ENCODE measurements around the gene OTUD4. TPM values are rescaled to one million over a fixed set of nuclear protein-coding genes. Genes with fewer than 3 reads are reported as not detected.

OTUD4 gene
- total RNA-seq, 1 donor from 2014 or later = 34.0 TPM

DNA sequence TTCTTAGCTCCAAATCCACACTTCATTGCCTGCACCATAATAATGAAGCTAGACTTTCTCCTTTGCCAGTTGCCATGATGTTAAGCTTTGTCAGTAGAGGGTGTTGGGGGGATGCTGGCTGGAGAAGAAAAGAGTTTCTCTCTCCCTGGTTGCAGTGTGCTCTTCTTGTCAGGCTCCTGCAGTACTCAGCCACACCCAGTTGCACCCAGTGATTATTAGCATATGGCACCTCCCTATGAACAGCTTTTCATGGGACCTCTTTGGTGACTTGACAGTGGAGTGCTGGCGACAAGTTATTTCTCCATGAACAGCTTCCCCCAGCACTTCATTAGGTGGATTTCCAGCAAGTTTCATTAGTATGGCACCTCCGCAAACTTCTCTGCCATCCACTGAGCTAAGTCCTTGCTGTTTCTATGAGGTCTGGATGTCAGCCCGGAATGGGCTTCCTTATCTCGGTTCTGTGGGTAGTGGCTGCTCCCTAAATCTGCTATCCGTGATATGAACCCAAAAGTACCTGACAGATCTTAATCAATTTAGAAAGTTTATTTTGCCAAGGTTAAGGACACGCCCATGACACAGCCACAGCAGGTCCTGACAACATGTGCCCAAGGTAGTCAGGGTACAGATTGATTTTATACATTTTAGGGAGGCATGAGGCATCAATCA lies 18.8 kb upstream of the OTUD4 start:
- Mint-ChIP-seq H3K4me3 (no peak overlapping the region), H3K4me1 (no peaks in the 10 kb centered on the region), H3K27me3 (ENCODE audit: low read depth) (no peaks in the 10 kb centered on the region), H3K9me3 (no peaks in the 10 kb centered on the region), H3K27ac (ENCODE audit: unreplicated experiment) (no peak overlapping the region), H3K36me3 (ENCODE audit: low read depth) (no peaks in the 10 kb centered on the region)
- TF ChIP-seq, protein P1, sequence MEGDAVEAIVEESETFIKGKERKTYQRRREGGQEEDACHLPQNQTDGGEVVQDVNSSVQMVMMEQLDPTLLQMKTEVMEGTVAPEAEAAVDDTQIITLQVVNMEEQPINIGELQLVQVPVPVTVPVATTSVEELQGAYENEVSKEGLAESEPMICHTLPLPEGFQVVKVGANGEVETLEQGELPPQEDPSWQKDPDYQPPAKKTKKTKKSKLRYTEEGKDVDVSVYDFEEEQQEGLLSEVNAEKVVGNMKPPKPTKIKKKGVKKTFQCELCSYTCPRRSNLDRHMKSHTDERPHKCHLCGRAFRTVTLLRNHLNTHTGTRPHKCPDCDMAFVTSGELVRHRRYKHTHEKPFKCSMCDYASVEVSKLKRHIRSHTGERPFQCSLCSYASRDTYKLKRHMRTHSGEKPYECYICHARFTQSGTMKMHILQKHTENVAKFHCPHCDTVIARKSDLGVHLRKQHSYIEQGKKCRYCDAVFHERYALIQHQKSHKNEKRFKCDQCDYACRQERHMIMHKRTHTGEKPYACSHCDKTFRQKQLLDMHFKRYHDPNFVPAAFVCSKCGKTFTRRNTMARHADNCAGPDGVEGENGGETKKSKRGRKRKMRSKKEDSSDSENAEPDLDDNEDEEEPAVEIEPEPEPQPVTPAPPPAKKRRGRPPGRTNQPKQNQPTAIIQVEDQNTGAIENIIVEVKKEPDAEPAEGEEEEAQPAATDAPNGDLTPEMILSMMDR (conservative IDR thresholded peaks at IDR 0.05) = no peak
- DNase-seq (ENCODE audit: low read depth, low spot score) = no peak

DNA sequence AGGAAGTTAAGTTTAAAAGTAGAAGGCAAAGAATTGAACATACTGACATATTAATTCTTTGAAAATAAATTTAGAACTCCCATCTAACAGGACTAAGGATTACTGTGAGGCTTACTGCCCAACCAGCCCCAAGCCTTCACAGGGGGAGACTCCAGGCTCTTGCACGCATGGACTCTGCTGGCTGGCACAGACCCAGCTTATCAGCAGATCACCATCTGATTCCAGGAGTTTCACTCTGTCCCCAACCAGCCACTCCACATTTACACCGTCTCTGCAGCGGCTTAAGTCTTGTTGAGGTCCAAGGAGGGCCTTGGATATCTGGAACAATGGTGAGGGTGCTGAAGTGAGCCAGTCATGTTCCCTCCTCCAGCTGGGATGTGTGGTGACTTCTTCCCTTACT lies 16.4 kb upstream of the OTUD4 start:
- Mint-ChIP-seq H3K9me3 (no peaks in the 10 kb centered on the region), H3K27me3 (ENCODE audit: low read depth) (no peaks in the 10 kb centered on the region), H3K4me1 (no peaks in the 10 kb centered on the region), H3K4me3 (no peak overlapping the region), H3K27ac (ENCODE audit: unreplicated experiment) (no peak overlapping the region), H3K36me3 (ENCODE audit: low read depth) (no peaks in the 10 kb centered on the region)
- DNase-seq (ENCODE audit: low read depth, low spot score) = no peak
- TF ChIP-seq, protein P1 (conservative IDR thresholded peaks at IDR 0.05) = no peak

DNA sequence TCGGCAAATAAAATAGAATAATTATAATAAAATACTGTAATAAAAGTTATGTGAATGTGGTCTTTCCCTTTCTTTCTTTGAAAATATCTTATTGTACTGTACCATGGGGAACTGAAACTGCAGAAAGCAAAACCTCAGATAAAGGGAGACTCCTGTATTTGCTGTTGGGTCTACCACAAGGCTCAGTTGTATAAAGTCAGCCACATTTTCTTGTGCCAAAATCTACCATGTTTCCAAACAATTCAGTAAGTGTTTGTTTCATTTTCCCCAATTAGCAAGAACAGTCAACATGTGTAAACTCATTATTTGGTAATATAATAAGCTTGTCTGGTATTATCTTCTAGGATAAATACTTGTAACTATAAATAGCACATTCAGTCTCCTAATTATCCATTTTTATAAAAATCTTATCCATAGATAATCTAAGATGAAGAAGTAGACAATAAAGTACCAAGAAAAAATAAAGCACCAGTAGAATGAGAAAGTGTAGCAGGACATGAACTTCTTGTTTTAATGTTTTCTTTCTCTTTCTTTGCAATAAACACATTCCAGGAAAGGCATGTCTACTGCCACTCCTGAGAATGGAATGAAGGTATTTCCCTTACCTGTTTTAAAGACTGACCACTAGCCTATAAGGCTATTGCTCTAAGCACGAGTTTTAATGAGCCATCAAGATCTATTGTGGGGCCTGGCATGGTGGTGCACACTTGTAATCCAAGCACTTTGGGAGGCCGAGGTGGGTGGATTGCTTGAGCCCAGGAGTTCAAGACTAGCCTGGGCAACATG lies 15.0 kb upstream of the OTUD4 start:
- Mint-ChIP-seq H3K4me1 (no peaks in the 10 kb centered on the region), H3K27ac (ENCODE audit: unreplicated experiment) (no peak overlapping the region), H3K27me3 (ENCODE audit: low read depth) (no peaks in the 10 kb centered on the region), H3K9me3 (peaks cover 4% of the 10 kb centered on the region), H3K4me3 (no peak overlapping the region), H3K36me3 (ENCODE audit: low read depth) (no peaks in the 10 kb centered on the region)
- DNase-seq (ENCODE audit: low read depth, low spot score) = no peak
- TF ChIP-seq, protein P1 (conservative IDR thresholded peaks at IDR 0.05) = no peak

DNA sequence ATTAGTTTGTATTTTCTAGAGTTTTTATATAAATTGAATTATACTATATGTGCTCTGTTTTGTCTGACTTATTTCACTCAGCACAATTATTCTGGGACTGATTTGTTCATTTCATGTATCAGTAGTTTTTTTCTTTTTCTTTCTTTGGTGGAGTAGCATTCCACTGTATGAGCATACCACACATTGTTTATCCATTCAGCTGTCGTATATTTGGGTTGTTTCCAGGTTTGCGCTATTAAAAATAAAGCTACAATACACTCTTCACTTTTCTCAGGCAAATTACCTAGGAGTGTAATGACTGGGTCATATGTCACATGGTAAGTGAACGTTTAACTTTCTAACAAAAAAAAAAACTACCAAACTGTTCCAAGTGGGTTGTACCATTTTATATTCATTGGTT lies 9.6 kb upstream of the OTUD4 start:
- H3K27ac Mint-ChIP-seq (ENCODE audit: unreplicated experiment) = no peak overlapping the region
- TF ChIP-seq, protein P1 (conservative IDR thresholded peaks at IDR 0.05) = no peak
- H3K27me3 Mint-ChIP-seq (ENCODE audit: low read depth) = peaks cover 16% of the 10 kb centered on the region
- no peak for DNase-seq (ENCODE audit: low read depth, low spot score)
- H3K36me3 Mint-ChIP-seq (ENCODE audit: low read depth) = no peaks in the 10 kb centered on the region
- no peak overlapping the region for H3K4me3 Mint-ChIP-seq
- H3K9me3 Mint-ChIP-seq = peaks cover 6% of the 10 kb centered on the region
- H3K4me1 Mint-ChIP-seq = no peaks in the 10 kb centered on the region

DNA sequence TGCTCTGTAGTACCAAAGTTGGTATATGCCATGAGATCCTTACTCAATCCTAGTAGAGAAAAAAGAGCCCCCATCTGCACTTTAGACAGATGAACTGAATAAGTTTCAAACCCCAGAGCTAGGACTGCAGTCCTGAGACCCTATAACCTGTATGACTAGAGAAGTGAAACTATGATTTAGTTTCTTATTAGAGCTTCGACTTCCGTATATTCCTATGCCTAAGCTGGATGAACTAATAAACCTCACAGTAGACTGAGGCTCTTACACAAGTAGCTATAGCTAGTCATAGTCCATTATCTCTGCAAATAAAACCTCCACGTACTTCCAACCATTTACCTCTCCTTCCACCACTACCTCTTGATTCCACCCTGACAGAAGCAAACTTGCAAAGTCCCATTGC lies 6.3 kb upstream of the OTUD4 start:
- Mint-ChIP-seq H3K27me3 (ENCODE audit: low read depth) (peaks cover 16% of the 10 kb centered on the region), H3K36me3 (ENCODE audit: low read depth) (no peaks in the 10 kb centered on the region), H3K4me1 (peaks cover 4% of the 10 kb centered on the region), H3K4me3 (no peak overlapping the region), H3K27ac (ENCODE audit: unreplicated experiment) (no peak overlapping the region), H3K9me3 (peaks cover 6% of the 10 kb centered on the region)
- no peak for DNase-seq (ENCODE audit: low read depth, low spot score)
- TF ChIP-seq, protein P1 (conservative IDR thresholded peaks at IDR 0.05) = no peak

Measured in neural crest cell (in vitro differentiated cells).